Peyer's patch (tissue), 4 donors: Measurements from ENCODE around the gene PTPN13. TPM values are rescaled to one million over a fixed set of nuclear protein-coding genes. Genes with fewer than 3 reads are reported as not detected.

ENCODE experiments used
- DNase-seq, 3 donors: peaks; one replicate each; pipeline ENCODE4 v3.0.0-alpha.2; 2017 to 2019
- H3K27ac ChIP-seq, 4 donors: fragments of 200-600 bp; sonication (generic); one replicate each; pipeline ENCODE4 v1.5.1; 2016 to 2019
- H3K27me3 ChIP-seq, 2 donors: fragments of 200-600 bp; sonication (generic); one replicate each; pipeline ENCODE4 v1.5.1; 2019
- H3K36me3 ChIP-seq, 3 donors: fragments of 200-600 bp; sonication (generic); one replicate each; pipeline ENCODE4 v1.5.1; 2016 to 2019
- H3K4me1 ChIP-seq, 4 donors: fragments of 200-600 bp; sonication (generic); one replicate each; pipeline ENCODE4 v1.5.1; 2016 to 2019
- H3K4me3 ChIP-seq, 4 donors: fragments of 200-600 bp; sonication (generic); 1 replicate in 3 of 4; 2 replicates in 1 of 4; pipeline ENCODE4 v1.5.1; 2016 to 2019; ENCODE audit warnings: mild to moderate bottlenecking in 1 of 4
- H3K9me3 ChIP-seq, 4 donors: fragments of 200-600 bp; sonication (generic); one replicate each; pipeline ENCODE4 v1.5.1; 2016 to 2019; ENCODE audit warnings: mild to moderate bottlenecking in 1 of 4
- POLR2A ChIP-seq, 2 donors: fragments of 450-650 bp; IDR thresholded peaks; one replicate each; pipeline ENCODE4 v1.5.1; 2017; ENCODE audit warnings: antibody characterized with exemption in 2 of 2, mild to moderate bottlenecking in 2 of 2, moderate library complexity in 2 of 2
- total RNA-seq, 4 donors: library from RNA; depleted of rRNA; stranded (reverse); fragments of >200 nt; gene quantifications; one replicate each; pipeline ENCODE4 v1.1.0, GENCODE V29; 2016
- TF ChIP-seq, protein P1 (sequence below), 6 experiments: fragments of 450-650 bp in 4 of 6; fragments of 200-600 bp in 2 of 6; sonication (generic) in 1 of 6; IDR thresholded peaks; one replicate each; pipeline ENCODE4 v1.5.1; 2017 to 2019; ENCODE audit warnings: antibody characterized with exemption in 6 of 6, mild to moderate bottlenecking in 3 of 6, moderate library complexity in 1 of 6

PTPN13 gene
- total RNA-seq, 4 donors from 2014 or later, result 2.9 to 14.9 (median 8.3) TPM

DNA sequence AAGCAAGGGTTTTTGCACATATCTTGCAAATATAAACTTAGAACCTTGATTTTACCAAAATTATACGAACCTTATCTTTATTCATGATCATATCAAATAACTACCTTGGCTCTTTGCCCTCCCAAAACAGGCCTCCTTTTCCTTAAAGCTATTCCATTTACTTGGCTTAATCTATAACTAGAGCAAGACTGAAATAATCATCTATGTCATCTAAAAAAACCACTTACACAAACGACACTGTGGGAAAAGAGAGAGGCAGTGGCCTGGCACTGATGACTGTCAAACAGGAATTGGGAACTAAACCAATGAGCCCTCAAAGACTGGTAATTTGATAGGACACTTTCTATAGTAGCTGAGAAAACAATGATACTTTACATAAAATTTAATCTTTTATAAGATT is 11.7 kb upstream of the PTPN13 start:
- H3K4me3 ChIP-seq, result no peak overlapping the region
- DNase-seq, result no peak
- no peaks in the 10 kb centered on the region for H3K9me3 ChIP-seq
- H3K36me3 ChIP-seq, result no peaks in the 10 kb centered on the region
- no peak overlapping the region for H3K27ac ChIP-seq
- no peaks in the 10 kb centered on the region for H3K4me1 ChIP-seq
- TF ChIP-seq POLR2A (IDR thresholded peaks at IDR 0.05), result no peak
- TF ChIP-seq, protein P1, sequence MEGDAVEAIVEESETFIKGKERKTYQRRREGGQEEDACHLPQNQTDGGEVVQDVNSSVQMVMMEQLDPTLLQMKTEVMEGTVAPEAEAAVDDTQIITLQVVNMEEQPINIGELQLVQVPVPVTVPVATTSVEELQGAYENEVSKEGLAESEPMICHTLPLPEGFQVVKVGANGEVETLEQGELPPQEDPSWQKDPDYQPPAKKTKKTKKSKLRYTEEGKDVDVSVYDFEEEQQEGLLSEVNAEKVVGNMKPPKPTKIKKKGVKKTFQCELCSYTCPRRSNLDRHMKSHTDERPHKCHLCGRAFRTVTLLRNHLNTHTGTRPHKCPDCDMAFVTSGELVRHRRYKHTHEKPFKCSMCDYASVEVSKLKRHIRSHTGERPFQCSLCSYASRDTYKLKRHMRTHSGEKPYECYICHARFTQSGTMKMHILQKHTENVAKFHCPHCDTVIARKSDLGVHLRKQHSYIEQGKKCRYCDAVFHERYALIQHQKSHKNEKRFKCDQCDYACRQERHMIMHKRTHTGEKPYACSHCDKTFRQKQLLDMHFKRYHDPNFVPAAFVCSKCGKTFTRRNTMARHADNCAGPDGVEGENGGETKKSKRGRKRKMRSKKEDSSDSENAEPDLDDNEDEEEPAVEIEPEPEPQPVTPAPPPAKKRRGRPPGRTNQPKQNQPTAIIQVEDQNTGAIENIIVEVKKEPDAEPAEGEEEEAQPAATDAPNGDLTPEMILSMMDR (IDR thresholded peaks at IDR 0.05), result no peak
- H3K27me3 ChIP-seq, result no peaks in the 10 kb centered on the region

DNA sequence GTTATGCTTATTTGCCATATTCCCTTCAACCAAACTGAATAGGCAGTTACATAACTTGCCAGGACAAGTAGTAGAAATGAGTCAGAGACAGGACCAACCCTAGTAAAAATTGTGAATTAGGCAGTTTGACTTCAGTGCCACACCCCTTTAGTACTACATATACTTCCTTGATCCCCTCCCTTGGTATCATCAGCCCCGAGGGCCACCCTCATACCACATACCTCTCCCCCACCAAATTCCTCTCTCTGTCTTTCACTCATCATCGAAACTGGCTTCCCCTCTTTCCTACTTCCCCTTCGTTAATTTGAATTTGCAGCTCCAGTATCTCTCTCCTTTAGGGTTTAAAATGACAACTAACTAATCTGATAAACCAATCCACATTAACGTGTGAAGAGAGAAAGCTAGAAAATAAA is 7.9 kb upstream of the PTPN13 start:
- Histone ChIP-seq H3K4me3 (no peak overlapping the region), H3K9me3 (no peaks in the 10 kb centered on the region), H3K4me1 (no peaks in the 10 kb centered on the region), H3K36me3 (no peaks in the 10 kb centered on the region), H3K27ac (no peak overlapping the region), H3K27me3 (no peaks in the 10 kb centered on the region)
- no peak for DNase-seq
- TF ChIP-seq, protein P1 (IDR thresholded peaks at IDR 0.05), result no peak
- no peak for TF ChIP-seq POLR2A (IDR thresholded peaks at IDR 0.05)

DNA sequence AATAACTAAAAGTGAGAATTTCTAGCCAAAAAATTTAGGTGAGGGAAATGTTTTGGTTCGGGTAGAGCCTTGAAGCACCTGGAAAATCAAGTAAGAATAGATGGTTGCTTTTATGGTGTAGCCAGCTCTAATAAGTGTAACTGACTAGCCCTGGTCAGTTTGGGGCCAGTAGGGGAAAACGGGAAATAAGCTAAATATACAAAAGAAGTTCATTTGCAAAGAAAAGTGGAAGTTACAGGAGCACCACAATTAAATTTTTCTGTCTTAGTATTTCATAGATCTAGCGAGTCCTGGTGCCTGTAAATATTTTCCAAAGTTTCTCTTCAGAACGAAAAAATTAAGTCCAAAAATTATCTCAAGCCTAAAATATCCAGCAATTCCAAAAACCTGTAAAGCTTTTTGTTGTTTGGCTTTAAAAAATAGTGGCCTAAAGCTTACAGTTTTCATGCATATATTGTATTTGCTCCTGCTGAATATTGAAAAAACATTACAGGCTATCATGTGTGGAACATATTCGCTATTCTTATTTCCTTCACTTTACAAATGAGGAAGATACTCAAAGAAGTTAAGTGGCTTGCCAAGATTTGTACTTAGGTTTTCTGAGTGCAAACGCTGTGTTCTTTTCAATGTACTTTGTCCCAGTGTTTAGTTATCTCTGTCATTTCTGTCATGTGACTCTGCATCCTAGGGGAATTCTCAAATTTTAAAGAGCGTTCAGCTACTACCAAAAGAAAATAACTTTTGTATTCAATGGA is 7.3 kb upstream of the PTPN13 start:
- Histone ChIP-seq H3K27me3 (no peaks in the 10 kb centered on the region), H3K27ac (no peak overlapping the region), H3K4me3 (no peak overlapping the region), H3K36me3 (no peaks in the 10 kb centered on the region), H3K4me1 (no peaks in the 10 kb centered on the region), H3K9me3 (no peaks in the 10 kb centered on the region)
- DNase-seq, result no peak
- no peak for TF ChIP-seq POLR2A (IDR thresholded peaks at IDR 0.05)
- TF ChIP-seq, protein P1 (IDR thresholded peaks at IDR 0.05), result no peak

DNA sequence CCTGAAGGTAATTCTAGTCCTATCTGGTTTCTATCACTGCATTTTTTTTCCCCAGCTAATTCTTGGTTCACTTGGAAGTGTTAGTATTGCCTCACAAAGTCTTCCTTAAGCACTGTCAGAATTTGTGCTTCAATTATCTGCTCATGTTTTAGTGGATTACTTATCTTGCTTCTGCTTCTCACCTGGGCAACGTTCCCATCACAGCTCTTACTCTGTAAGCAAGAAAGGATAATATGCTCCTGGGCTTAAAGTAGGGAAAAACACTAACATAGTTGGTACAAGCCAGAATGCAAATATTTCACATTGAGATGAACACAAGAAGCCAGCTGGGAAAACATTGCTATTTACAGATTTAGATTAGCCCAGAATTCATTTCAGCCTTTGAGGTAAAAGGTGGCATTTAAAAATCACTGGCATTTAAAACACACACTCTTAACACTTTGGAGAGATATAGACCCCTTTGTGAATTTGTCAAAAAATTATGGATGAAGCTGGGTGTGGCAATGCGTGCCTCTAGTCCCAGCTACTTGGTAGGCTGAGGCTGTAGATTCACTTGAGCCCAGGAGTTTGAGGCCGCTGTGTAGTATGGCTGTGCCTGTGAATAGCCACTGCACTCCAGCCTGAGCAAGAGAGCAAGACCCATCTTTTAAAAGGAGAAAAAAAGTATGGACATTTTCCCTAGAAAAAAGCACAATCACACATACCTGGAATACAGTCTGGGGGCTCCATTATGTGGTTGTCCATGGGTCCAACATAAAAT is 6.6 kb upstream of the PTPN13 start:
- DNase-seq, result no peak
- TF ChIP-seq, protein P1 (IDR thresholded peaks at IDR 0.05), result no peak
- no peak for TF ChIP-seq POLR2A (IDR thresholded peaks at IDR 0.05)
- Histone ChIP-seq H3K27me3 (no peaks in the 10 kb centered on the region), H3K4me1 (no peaks in the 10 kb centered on the region), H3K36me3 (no peaks in the 10 kb centered on the region), H3K9me3 (no peaks in the 10 kb centered on the region), H3K4me3 (no peak overlapping the region), H3K27ac (no peak overlapping the region)

DNA sequence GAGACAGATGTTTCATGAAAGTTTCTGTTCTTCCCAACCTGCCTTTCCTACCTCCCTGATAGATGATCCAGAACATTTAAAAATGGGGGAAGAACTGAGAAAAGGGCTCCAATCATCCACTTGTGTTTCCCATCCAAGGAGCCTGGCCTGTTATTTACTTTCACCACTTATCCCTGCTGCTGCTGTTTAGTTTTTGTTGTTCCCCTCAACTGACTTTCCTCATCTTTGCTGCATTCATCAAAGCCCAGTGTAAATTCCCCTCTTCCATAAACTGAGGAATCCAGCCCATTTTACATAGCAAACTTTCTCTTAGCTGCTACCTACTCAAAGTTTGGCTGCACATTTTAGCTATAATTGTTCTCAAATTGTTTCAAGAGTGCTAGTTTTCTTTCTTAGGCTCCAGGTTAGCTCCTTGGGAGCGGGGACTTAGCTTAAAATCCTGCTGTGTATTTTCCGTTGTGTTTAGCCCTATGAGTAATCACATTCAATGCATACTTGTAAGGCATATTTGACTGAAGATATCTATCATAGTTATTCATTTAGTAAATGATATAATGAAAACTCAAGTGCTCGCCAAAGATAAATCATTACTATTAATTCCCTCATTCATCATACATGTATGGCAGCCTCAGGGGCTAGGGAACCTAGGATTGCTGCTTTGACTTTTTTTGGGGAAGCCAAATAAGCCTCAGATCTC is 1.4 kb upstream of the PTPN13 start:
- Histone ChIP-seq H3K4me3 (no peak overlapping the region), H3K27ac (no peak overlapping the region)

More for the DNA sequence above, 1.4 kb upstream of the PTPN13 start:
- peaks cover 0 to 8% (median 0%) of the 10 kb centered on the region in 4 donors for H3K4me1 ChIP-seq
- no peaks in the 10 kb centered on the region for H3K9me3 ChIP-seq
- TF ChIP-seq POLR2A (IDR thresholded peaks at IDR 0.05), result no peak
- TF ChIP-seq, protein P1 (IDR thresholded peaks at IDR 0.05), result no peak
- no peaks in the 10 kb centered on the region for H3K27me3 ChIP-seq
- DNase-seq, result no peak
- no peaks in the 10 kb centered on the region for H3K36me3 ChIP-seq
